ENCODE measurements around the gene HOXD9.

The HOXD9 gene

DNA sequence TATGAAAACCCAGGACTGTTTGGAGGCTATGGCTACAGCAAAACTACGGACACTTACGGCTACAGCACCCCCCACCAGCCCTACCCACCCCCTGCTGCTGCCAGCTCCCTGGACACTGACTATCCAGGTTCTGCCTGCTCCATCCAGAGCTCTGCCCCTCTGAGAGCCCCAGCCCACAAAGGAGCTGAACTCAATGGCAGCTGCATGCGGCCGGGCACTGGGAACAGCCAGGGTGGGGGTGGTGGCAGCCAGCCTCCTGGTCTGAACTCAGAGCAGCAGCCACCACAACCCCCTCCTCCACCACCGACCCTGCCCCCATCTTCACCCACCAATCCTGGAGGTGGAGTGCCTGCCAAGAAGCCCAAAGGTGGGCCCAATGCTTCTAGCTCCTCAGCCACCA lies 46.7 kb downstream of the HOXD9 start:
- no peak for DNase-seq (ENCODE audit: low read depth)

DNA sequence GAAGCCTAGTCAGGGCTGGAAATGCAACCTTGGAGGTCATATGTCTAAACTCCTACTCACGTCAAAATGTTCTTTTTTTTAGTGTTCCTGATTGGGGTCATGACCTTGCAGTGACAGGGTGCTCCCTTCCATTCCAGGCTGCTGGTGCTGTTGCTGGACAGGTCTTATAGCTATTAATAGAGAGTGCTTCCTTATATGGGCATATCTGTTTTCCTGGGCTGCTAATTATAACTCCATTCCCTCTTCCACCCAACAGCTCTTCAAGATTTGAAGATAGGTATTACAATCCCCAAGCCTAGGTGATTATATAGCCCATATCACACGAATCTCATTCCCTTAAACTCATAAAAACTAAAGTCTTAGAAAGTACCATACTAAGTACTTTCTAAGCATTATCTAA lies 47.2 kb downstream of the HOXD9 start:
- no peak for DNase-seq (ENCODE audit: low read depth)

DNA sequence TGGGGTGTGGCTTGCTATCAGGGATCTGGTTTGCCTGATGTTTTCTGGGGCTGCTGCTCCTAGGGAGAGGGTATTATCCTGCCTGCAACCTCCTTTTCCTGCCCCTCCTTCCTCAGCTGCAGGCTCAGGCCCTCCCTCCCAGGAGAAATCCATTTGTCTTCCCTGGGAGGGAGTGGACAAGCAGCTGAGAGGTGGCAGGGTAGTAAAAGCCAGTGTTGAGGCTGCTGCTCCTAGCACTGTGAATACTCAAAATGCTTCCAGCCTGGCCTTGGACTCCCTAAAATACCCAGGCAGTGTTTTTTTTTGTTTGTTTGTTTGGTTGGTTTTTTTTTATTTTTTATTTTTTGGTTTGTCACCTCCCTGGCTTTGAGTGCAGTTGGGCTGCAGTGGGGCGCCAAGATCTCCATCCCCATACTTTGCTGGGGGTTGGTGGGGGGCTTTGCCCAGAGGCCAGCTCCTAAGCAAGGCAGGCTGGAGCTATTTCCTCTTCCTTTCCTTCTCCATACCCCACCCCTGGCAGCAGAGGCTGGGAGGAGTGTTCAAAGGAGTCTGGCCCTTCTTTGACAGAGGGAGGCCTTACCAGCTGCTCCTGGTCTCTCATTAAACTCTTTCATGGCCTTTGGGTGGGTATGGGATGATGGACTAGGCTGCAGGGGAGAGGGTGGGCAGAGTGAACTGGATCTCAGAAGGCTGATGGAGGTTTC lies 48.2 kb downstream of the HOXD9 start:
- no peak for DNase-seq (ENCODE audit: low read depth)

DNA sequence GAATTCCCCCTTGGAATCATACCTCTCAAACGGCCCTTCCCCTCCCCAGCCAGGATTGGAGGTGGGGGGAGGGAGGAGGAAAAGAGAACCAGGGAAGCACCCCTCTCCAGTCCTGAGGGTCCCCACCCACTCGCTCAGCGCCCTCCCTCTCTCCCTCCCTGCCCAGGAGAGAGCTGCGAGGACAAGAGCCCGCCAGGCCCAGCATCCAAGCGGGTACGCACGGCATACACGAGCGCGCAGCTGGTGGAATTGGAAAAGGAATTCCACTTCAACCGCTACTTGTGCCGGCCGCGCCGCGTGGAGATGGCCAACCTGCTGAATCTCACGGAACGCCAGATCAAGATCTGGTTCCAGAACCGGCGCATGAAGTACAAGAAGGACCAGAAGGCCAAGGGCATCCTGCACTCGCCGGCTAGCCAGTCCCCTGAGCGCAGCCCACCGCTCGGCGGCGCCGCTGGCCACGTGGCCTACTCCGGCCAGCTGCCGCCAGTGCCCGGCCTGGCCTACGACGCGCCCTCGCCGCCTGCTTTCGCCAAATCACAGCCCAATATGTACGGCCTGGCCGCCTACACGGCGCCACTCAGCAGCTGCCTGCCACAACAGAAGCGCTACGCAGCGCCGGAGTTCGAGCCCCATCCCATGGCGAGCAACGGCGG lies 49.0 kb downstream of the HOXD9 start:
- DNase-seq (ENCODE audit: low read depth): no peak

DNA sequence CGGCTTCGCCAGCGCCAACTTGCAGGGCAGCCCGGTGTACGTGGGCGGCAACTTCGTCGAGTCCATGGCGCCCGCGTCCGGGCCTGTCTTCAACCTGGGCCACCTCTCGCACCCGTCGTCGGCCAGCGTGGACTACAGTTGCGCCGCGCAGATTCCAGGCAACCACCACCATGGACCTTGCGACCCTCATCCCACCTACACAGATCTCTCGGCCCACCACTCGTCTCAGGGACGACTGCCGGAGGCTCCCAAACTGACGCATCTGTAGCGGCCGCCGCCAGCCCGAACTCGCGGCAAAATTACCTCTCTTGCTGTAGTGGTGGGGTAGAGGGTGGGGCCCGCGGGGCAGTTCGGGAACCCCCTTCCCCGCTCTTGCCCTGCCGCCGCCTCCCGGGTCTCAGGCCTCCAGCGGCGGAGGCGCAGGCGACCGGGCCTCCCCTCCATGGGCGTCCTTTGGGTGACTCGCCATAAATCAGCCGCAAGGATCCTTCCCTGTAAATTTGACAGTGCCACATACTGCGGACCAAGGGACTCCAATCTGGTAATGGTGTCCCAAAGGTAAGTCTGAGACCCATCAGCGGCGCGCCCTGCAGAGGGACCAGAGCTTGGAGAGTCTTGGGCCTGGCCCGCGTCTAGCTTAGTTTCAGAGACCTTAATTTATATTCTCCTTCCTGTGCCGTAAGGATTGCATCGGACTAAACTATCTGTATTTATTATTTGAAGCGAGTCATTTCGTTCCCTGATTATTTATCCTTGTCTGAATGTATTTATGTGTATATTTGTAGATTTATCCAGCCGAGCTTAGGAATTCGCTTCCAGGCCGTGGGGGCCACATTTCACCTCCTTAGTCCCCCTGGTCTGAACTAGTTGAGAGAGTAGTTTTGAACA lies 49.7 kb downstream of the HOXD9 start:
- no peak for DNase-seq (ENCODE audit: low read depth)

DNA sequence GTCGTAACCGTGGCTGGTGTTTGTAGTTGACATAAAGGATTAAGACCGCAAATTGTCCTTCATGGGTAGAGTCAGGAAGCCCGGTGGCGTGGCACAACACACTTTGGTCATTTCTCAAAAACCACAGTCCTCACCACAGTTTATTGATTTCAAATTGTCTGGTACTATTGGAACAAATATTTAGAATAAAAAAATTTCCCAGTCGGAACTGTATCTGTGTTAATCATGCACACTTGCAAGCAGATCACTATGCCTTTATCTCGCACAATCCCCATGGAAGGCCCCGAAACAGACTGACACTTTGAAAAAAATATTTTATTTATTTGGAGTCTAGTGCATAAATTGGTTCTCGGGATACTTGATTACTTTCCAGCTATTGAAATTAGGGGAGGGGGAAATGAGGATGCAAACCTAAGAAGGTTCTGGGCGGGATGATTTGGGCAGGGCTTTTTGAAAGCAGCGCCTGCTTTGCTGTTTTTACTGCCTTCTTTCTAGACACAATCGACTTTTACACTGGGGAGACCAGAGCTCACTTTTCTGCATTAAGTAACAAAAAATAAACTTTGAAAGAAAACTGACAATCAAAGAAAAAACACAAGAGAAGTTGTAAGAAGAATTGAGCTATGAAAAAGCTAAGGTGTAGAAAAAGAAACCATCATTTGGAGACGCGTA lies 50.5 kb downstream of the HOXD9 start:
- no peak for DNase-seq (ENCODE audit: low read depth)

DNA sequence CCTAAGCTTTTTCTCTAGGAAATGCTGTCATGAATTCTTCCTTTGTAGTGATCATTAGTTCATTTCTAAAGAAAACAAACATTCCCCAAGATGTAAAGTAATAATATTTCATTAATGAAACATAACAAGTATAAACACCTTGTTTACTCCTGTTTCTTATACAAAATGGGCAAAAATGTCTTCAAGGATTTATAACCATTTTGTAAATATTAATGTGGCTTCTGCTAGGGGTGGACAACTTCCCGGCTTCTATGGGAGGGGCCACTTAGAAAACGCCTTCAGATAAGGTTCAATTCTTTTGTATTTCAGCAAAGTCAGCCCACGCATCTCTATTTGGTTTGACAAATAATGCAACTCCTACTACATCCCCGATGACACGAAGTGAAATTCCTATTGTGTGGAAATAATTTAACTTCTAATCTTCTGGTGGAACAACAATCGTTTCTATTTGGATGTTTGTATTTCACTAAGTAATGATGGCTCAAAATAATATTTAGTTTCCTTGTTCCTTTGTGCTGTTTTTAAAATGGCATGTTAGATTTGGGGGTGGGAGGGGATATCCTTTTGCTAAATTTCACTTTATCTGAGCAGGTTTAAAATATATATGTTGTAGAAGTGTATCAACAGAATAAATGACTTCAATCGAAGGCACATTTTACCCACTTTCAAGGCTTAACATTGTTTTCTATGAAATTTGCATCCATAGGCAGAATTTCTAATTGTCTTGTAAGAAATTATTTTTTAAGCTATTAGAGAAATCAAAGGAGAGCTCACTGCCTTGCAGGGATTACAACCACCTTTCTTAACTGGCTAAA lies 51.3 kb downstream of the HOXD9 start:
- no peak for DNase-seq (ENCODE audit: low read depth)

DNA sequence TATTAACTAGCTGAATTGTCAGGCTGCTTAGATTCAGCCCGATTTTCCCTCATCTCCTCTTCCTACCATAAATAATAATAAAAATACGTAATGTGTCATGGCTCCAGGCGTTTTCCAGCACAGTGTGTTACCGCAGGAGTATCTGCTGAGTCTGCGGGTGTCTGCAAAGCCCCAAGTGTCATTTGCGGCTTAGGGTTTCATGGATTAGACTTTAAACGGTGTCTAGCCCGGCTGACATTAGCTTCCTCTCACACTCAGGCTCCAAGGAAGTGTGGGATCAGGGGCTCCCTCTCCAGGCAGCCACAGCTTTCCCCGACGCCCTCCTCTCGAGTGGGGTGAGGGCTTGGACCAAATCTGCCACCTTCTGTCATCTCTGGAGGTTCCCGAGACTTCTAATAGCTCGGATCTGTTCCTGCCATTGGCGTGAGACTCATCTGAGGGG lies 51.9 kb downstream of the HOXD9 start:
- DNase-seq (ENCODE audit: low read depth): no peak

All from activated T-helper 9 cell treated with anti-CD3 and anti-CD28 coated beads, Interleukin-2, amount 50 U/mL, for 16 hours (primary cell).